ENCODE measurements around the gene CNGB1.

CNGB1 gene

DNA sequence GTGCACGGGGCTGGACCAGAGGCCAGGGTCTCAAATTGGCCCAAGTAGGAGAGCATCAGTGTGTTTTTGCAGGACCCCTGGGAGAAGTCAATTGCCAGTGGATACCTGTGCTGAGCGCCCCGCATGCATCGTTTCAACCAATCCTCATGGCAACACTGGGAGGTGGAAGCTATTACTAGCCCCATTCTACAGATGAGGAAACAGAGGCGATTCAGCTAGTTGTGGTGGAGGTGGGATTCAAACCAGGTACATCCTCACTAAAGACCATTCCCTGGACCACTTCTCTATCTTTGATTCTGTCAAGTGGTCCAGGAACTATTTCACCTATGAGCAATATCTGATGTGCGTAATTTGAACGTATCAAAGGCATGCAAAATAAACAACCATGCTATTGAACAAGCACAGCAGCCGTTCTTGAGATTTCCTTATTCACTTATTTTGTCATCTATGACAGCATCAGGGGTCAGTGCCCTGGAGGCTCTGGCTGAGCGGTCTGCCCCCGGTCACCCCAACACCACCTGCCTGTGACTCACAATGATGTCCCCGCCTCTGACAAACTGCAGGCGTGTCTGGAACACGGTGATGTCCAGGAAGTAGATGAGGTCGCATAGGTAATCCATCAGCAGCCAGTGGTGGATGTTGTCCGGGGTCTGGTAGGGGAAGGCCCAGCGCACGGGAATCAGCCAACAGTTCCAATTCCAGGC is 54.0 kb downstream of the CNGB1 start:
- H3K27me3 ChIP-seq (ENCODE audit: low read length): no peaks in the 10 kb centered on the region
- no peaks in the 10 kb centered on the region for H3K9me3 ChIP-seq (ENCODE audit: insufficient read depth, low read length)
- no peak overlapping the region for H2AFZ ChIP-seq (ENCODE audit: low read depth, low read length, severe bottlenecking)
- H3K4me3 ChIP-seq (ENCODE audit: insufficient read depth, low read length, poor library complexity, severe bottlenecking): no peak overlapping the region
- no peak overlapping the region for H3K4me2 ChIP-seq (ENCODE audit: low read depth, low read length, poor library complexity, severe bottlenecking)
- no peak overlapping the region for H3K27ac ChIP-seq (ENCODE audit: low read depth, low read length)
- TF ChIP-seq, protein P1, sequence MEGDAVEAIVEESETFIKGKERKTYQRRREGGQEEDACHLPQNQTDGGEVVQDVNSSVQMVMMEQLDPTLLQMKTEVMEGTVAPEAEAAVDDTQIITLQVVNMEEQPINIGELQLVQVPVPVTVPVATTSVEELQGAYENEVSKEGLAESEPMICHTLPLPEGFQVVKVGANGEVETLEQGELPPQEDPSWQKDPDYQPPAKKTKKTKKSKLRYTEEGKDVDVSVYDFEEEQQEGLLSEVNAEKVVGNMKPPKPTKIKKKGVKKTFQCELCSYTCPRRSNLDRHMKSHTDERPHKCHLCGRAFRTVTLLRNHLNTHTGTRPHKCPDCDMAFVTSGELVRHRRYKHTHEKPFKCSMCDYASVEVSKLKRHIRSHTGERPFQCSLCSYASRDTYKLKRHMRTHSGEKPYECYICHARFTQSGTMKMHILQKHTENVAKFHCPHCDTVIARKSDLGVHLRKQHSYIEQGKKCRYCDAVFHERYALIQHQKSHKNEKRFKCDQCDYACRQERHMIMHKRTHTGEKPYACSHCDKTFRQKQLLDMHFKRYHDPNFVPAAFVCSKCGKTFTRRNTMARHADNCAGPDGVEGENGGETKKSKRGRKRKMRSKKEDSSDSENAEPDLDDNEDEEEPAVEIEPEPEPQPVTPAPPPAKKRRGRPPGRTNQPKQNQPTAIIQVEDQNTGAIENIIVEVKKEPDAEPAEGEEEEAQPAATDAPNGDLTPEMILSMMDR (IDR thresholded peaks at IDR 0.05; ENCODE audit: insufficient read depth, low read length, poor library complexity, severe bottlenecking): no peak
- TF ChIP-seq EZH2phosphoT487 (conservative IDR thresholded peaks at IDR 0.05; ENCODE audit: low read length): no peak
- no peak overlapping the region for H3K9ac ChIP-seq (ENCODE audit: low read length)
- no peaks in the 10 kb centered on the region for H3K9me2 ChIP-seq (replicated peaks; ENCODE audit: insufficient read depth, low read length)
- no peaks in the 10 kb centered on the region for H3F3A ChIP-seq (ENCODE audit: insufficient read depth)
- no peaks in the 10 kb centered on the region for H3K79me2 ChIP-seq (ENCODE audit: insufficient read depth, low read length)
- H3K36me3 ChIP-seq (ENCODE audit: low read length): no peaks in the 10 kb centered on the region
- H4K20me1 ChIP-seq (ENCODE audit: low read depth, low read length): no peaks in the 10 kb centered on the region

DNA sequence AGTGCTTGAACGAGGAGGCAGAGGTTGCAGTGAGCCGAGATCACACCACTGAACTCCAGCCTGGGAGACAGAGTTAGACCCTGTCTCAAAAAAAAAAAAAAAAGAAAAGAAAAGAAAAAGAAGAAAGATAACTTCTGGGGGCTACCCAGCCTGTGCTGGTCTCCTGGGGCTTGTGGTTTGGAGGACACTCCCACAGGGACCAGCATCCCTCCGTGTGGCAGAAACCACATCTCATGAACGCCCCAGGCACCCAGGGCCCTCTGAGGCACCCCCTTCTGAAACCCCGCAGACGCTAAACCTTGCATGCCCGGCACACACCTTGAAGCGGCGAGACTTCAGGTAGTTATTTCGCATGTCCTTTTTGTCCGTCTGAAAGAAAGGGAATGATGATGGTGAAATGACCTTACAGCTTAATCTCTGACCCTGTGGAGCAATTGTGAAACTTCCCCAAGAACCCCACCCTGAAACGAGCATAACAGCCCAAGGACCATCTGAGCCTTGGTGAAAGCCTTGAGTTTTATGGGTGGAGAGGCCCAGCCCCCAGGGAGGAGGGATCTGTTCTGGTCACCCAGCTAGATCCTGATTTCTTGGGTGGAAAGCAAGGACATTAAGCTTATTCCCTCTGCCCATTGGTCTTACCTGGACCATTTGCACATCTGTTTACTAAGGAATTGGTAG is 55.0 kb downstream of the CNGB1 start:
- no peak overlapping the region for H3K27ac ChIP-seq (ENCODE audit: low read depth, low read length)
- no peaks in the 10 kb centered on the region for H3K27me3 ChIP-seq (ENCODE audit: low read length)
- no peaks in the 10 kb centered on the region for H3K9me2 ChIP-seq (replicated peaks; ENCODE audit: insufficient read depth, low read length)
- H3K9me3 ChIP-seq (ENCODE audit: insufficient read depth, low read length): no peaks in the 10 kb centered on the region
- no peaks in the 10 kb centered on the region for H3K79me2 ChIP-seq (ENCODE audit: insufficient read depth, low read length)
- H3K4me3 ChIP-seq (ENCODE audit: insufficient read depth, low read length, poor library complexity, severe bottlenecking): no peak overlapping the region
- H3F3A ChIP-seq (ENCODE audit: insufficient read depth): no peaks in the 10 kb centered on the region
- H4K20me1 ChIP-seq (ENCODE audit: low read depth, low read length): no peaks in the 10 kb centered on the region
- no peak for TF ChIP-seq EZH2phosphoT487 (conservative IDR thresholded peaks at IDR 0.05; ENCODE audit: low read length)
- TF ChIP-seq, protein P1 (IDR thresholded peaks at IDR 0.05; ENCODE audit: insufficient read depth, low read length, poor library complexity, severe bottlenecking): no peak
- no peak overlapping the region for H3K4me2 ChIP-seq (ENCODE audit: low read depth, low read length, poor library complexity, severe bottlenecking)
- H3K36me3 ChIP-seq (ENCODE audit: low read length): no peaks in the 10 kb centered on the region
- no peak overlapping the region for H3K9ac ChIP-seq (ENCODE audit: low read length)
- no peak overlapping the region for H2AFZ ChIP-seq (ENCODE audit: low read depth, low read length, severe bottlenecking)

DNA sequence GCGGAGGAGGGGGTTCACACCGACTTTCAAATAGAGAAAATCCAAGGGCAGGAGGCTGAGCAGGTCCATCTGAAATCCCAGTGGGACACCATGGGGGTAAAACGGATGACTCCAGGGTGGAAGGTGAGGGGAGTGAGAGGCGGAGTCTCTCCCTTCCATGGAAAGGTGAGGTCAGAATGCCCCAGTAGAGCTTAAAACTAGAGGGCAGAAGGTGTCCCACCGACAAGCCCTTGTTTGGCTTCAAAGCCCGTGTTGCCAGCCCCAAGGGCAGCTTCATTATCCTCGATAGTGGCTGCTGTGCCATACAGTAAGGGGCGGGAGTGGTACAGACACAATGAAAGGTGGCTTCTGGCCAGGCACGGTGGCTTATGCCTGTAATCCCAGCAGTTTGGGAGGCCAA is 55.7 kb downstream of the CNGB1 start:
- no peaks in the 10 kb centered on the region for H3F3A ChIP-seq (ENCODE audit: insufficient read depth)
- H3K9me2 ChIP-seq (replicated peaks; ENCODE audit: insufficient read depth, low read length): no peaks in the 10 kb centered on the region
- no peak overlapping the region for H3K4me2 ChIP-seq (ENCODE audit: low read depth, low read length, poor library complexity, severe bottlenecking)
- no peak overlapping the region for H2AFZ ChIP-seq (ENCODE audit: low read depth, low read length, severe bottlenecking)
- no peaks in the 10 kb centered on the region for H3K27me3 ChIP-seq (ENCODE audit: low read length)
- no peaks in the 10 kb centered on the region for H3K36me3 ChIP-seq (ENCODE audit: low read length)
- H3K9ac ChIP-seq (ENCODE audit: low read length): no peak overlapping the region
- H3K27ac ChIP-seq (ENCODE audit: low read depth, low read length): no peak overlapping the region
- no peak overlapping the region for H3K4me3 ChIP-seq (ENCODE audit: insufficient read depth, low read length, poor library complexity, severe bottlenecking)
- no peaks in the 10 kb centered on the region for H3K79me2 ChIP-seq (ENCODE audit: insufficient read depth, low read length)
- no peak for TF ChIP-seq EZH2phosphoT487 (conservative IDR thresholded peaks at IDR 0.05; ENCODE audit: low read length)
- TF ChIP-seq, protein P1 (IDR thresholded peaks at IDR 0.05; ENCODE audit: insufficient read depth, low read length, poor library complexity, severe bottlenecking): no peak
- no peaks in the 10 kb centered on the region for H3K9me3 ChIP-seq (ENCODE audit: insufficient read depth, low read length)
- no peaks in the 10 kb centered on the region for H4K20me1 ChIP-seq (ENCODE audit: low read depth, low read length)

All from SU-DHL-6 (cell line).